Keratinocyte (primary cell): Measurements from ENCODE around the gene TNP1.

Experiments used
- CTCF ChIP-seq, 3 experiments: IDR thresholded peaks in 1 of 3; conservative IDR thresholded peaks in 1 of 3; optimal IDR thresholded peaks in 1 of 3; 2 replicates in 2 of 3; 3 replicates in 1 of 3; pipeline versions ENCODE3 to v1.5.1; 2011; ENCODE audit warnings: low read length in 3 of 3, mild to moderate bottlenecking in 3 of 3, moderate library complexity in 2 of 3, control low read depth in 1 of 3, inconsistent platforms in 1 of 3; ENCODE audit not compliant: insufficient read depth in 2 of 3; ENCODE audit errors: extremely low read depth in 1 of 3
- EZH2 ChIP-seq: IDR thresholded peaks from one replicate; pipeline ENCODE4 v1.6.1; 2012; ENCODE audit warnings: inconsistent platforms, mild to moderate bottlenecking, low read length, moderate library complexity

- no peak for TF ChIP-seq EZH2
- TF ChIP-seq CTCF (optimal IDR thresholded peaks at IDR 0.05 in 1 of 3, IDR thresholded peaks at IDR 0.05 in 1 of 3, conservative IDR thresholded peaks at IDR 0.05 in 1 of 3; ENCODE audit: extremely low read depth in 1 of 3, insufficient read depth in 2 of 3, low read length in 3 of 3) = no peak
Observed at GRCh38 chr2:216888887-216889622, 29.2 kb upstream of the TNP1 start.
